PFSK-1 (cell line): ENCODE measurements around the gene CCDC7.

Source experiments
- FOXP2 ChIP-seq: optimal IDR thresholded peaks from 2 replicates; pipeline ENCODE3; 2011; ENCODE audit warnings: borderline replicate concordance, control low read depth, inconsistent platforms; ENCODE audit not compliant: insufficient read depth; ENCODE audit errors: extremely low read length, extremely low read depth
- POLR2AphosphoS5 ChIP-seq: IDR thresholded peaks from 2 replicates; pipeline ENCODE4 v1.6.1; 2012; ENCODE audit warnings: low read depth, mild to moderate bottlenecking, control low read depth, low read length, moderate library complexity
- SIN3A ChIP-seq: IDR thresholded peaks from 2 replicates; pipeline ENCODE4 v1.6.1; 2012; ENCODE audit warnings: mild to moderate bottlenecking, low read length, moderate library complexity, borderline replicate concordance; ENCODE audit not compliant: insufficient read depth
- TAF1 ChIP-seq: IDR thresholded peaks from 2 replicates; pipeline ENCODE4 v1.6.1; 2012; ENCODE audit warnings: low read length, control low read depth, borderline replicate concordance; ENCODE audit not compliant: insufficient read depth
- TF ChIP-seq, protein P1 (sequence below), 2 experiments: IDR thresholded peaks; 2 replicates each; pipeline versions ENCODE4 v1.6.1 to v1.8.0; 2011 to 2012; ENCODE audit warnings: low read depth in 2 of 2, low read length in 2 of 2, control low read depth in 1 of 2, inconsistent platforms in 1 of 2, mild to moderate bottlenecking in 1 of 2, moderate library complexity in 1 of 2; ENCODE audit not compliant: insufficient read depth in 1 of 2

The CCDC7 gene

DNA sequence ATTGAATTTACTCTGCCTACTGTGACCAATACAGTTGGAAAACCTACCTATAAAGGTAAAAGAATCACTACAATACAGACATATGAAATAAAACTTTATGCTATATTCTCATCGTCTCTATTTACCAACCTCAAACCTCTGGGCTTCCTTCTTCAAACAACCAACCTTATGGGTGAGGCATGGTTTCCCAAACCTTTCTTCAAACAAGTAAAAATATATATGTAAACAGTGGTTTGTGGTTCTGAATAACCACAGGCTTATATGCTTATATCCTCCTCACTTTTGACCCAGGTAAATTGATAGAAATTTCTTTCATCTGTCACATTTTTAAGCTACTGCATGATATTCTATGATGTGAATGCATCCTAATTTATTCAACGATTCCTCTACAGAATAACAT is 408.5 kb downstream of the CCDC7 start:
- no peak for TF ChIP-seq SIN3A
- no peak for TF ChIP-seq FOXP2
- TF ChIP-seq TAF1 = no peak
- no peak for TF ChIP-seq POLR2AphosphoS5
- TF ChIP-seq, protein P1, sequence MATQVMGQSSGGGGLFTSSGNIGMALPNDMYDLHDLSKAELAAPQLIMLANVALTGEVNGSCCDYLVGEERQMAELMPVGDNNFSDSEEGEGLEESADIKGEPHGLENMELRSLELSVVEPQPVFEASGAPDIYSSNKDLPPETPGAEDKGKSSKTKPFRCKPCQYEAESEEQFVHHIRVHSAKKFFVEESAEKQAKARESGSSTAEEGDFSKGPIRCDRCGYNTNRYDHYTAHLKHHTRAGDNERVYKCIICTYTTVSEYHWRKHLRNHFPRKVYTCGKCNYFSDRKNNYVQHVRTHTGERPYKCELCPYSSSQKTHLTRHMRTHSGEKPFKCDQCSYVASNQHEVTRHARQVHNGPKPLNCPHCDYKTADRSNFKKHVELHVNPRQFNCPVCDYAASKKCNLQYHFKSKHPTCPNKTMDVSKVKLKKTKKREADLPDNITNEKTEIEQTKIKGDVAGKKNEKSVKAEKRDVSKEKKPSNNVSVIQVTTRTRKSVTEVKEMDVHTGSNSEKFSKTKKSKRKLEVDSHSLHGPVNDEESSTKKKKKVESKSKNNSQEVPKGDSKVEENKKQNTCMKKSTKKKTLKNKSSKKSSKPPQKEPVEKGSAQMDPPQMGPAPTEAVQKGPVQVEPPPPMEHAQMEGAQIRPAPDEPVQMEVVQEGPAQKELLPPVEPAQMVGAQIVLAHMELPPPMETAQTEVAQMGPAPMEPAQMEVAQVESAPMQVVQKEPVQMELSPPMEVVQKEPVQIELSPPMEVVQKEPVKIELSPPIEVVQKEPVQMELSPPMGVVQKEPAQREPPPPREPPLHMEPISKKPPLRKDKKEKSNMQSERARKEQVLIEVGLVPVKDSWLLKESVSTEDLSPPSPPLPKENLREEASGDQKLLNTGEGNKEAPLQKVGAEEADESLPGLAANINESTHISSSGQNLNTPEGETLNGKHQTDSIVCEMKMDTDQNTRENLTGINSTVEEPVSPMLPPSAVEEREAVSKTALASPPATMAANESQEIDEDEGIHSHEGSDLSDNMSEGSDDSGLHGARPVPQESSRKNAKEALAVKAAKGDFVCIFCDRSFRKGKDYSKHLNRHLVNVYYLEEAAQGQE (IDR thresholded peaks at IDR 0.05; ENCODE audit: insufficient read depth in 1 of 2, low read depth in 2 of 2, low read length in 2 of 2) = no peak

DNA sequence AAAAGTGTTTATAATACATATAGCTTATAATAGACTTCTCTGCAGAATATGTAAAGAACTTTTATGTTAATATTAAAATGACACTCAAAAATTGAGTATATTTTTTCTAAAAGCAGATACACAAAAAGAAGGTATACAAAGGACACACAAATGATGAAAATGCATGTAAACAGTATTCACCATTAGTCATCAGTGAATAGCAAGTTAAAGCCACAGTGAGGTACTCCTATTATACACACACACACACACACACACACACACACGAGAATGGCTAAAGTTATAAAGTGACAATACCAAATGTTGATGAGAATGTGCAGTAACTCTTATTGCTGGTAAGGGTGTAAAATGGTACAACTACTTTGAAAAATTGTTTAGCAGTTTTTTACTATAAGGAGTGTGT is 419.2 kb downstream of the CCDC7 start:
- no peak for TF ChIP-seq POLR2AphosphoS5
- no peak for TF ChIP-seq SIN3A
- TF ChIP-seq, protein P1 (IDR thresholded peaks at IDR 0.05; ENCODE audit: insufficient read depth in 1 of 2, low read depth in 2 of 2, low read length in 2 of 2) = no peak
- no peak for TF ChIP-seq FOXP2
- no peak for TF ChIP-seq TAF1

DNA sequence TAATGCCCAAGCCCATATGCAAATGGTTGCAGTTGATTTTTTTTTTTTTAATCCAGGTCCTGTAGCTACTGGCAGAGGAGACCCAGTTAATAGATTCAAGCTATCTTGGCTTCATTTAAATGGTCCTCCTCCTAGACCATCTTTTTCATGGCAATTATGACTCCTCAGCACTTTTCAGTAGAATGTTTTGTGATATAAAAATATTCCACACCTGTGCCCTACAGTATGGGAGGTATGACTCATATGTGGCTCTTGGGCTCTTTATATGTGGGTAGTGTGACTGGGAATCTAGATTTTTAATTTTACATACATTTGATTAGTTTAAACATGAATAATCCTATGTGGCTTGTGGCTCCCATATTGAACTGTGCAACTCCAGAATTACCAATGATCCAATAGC is 432.0 kb downstream of the CCDC7 start:
- TF ChIP-seq SIN3A = no peak
- TF ChIP-seq FOXP2 = no peak
- TF ChIP-seq, protein P1 (IDR thresholded peaks at IDR 0.05; ENCODE audit: insufficient read depth in 1 of 2, low read depth in 2 of 2, low read length in 2 of 2) = no peak
- no peak for TF ChIP-seq TAF1
- no peak for TF ChIP-seq POLR2AphosphoS5

DNA sequence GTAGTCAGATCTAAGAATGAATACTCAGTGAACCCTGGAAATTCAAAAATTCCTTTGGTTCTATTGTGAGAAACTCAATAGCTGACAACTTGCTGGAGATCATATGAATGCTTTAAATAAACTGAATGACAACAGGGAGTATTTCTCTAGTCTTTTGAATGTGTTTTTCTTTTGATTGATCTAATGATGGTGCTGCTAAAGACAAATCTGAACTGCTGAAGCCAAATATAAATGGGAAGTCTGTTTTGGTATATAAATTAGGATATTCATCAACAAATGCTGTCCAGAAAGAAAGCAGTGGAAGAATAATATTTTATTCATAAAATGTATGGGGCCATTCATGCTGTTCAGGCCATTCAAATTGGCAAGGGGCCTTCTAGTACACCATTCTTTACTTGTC is 432.7 kb downstream of the CCDC7 start:
- TF ChIP-seq, protein P1 (IDR thresholded peaks at IDR 0.05; ENCODE audit: insufficient read depth in 1 of 2, low read depth in 2 of 2, low read length in 2 of 2) = no peak

DNA sequence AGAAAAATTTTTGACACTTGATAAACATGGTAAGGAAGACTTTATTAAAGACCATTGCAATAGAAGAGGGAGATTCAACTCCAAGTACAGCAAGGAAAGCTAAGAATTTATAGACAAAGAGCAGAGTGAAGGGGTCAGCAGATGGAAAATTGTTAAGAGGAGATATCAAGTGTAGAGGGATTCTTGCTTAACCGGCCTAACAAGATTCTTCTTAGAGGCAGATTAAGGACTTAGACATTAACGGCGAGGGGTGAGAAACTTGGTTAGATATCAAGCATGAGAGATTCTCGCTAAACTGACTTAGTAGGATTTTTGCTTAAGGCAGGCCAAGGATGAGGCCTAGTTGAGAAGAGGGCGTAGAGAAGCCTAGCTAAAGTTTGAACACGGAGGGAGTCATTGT is 436.1 kb downstream of the CCDC7 start:
- no peak for TF ChIP-seq TAF1
- TF ChIP-seq, protein P1 (IDR thresholded peaks at IDR 0.05; ENCODE audit: insufficient read depth in 1 of 2, low read depth in 2 of 2, low read length in 2 of 2) = no peak
